ENCODE data around the gene SERPINF2.

DNA sequence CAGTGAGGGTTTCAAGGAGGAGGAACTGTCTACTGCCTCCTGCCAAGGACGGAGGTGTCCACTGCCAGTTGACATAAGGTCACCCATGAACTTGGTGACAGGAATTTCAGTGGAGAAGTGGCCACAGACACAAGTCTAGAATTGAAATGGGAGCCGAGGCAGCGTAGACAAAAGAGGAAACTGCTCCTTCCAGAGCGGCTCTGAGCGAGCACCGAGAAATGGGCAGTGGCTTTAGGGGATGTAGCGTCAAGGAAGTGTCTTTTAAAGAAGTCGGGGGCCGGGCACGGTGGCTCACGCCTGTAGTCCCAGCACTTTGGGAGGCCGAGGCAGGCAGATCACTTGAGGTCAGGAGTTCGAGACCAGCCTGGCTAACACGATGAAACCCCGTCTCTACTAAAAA, 16.1 kb downstream of the SERPINF2 start:
- TF ChIP-seq EP300 (IDR thresholded peaks at IDR 0.05; ENCODE audit: borderline replicate concordance) (no peak), REST (IDR thresholded peaks at IDR 0.05; ENCODE audit: low read depth) (no peak), RAD21 (IDR thresholded peaks at IDR 0.05; ENCODE audit: low read depth) (no peak), CREB1 (IDR thresholded peaks at IDR 0.05; ENCODE audit: low read depth) (no peak), TAF1 (IDR thresholded peaks at IDR 0.05; ENCODE audit: low read depth) (no peak), CEBPB (IDR thresholded peaks at IDR 0.05) (no peak), TCF12 (IDR thresholded peaks at IDR 0.05; ENCODE audit: low read depth) (no peak), YY1 (IDR thresholded peaks at IDR 0.05; ENCODE audit: low read depth) (no peak), NFIC (IDR thresholded peaks at IDR 0.05) (no peak), ZBTB7A (IDR thresholded peaks at IDR 0.05; ENCODE audit: low read depth) (no peak), FOXM1 (IDR thresholded peaks at IDR 0.05; ENCODE audit: borderline replicate concordance, low read depth) (no peak), MAX (IDR thresholded peaks at IDR 0.05) (no peak)
- TF ChIP-seq, protein P1, sequence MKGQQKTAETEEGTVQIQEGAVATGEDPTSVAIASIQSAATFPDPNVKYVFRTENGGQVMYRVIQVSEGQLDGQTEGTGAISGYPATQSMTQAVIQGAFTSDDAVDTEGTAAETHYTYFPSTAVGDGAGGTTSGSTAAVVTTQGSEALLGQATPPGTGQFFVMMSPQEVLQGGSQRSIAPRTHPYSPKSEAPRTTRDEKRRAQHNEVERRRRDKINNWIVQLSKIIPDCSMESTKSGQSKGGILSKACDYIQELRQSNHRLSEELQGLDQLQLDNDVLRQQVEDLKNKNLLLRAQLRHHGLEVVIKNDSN (IDR thresholded peaks at IDR 0.05): no peak

All from Ishikawa (cell line).